ENCODE results near the gene FRY.
A peak's percentile ranks its signal among the peaks of the same experiment; 100 is the strongest.

FRY gene

GRCh38 chr13:32174366-32174765, 142.8 kb downstream of the FRY start:
- no peak for DNase-seq (ENCODE audit: low spot score)

GRCh38 chr13:32175307-32175706, 143.7 kb downstream of the FRY start:
- no peak for DNase-seq (ENCODE audit: low spot score)

- DNase-seq (ENCODE audit: low spot score), result no peak
Observed at GRCh38 chr13:32175943-32176342, 144.4 kb downstream of the FRY start.

GRCh38 chr13:32176696-32177095, 145.1 kb downstream of the FRY start:
- no peak for DNase-seq (ENCODE audit: low spot score)

- no peak for DNase-seq (ENCODE audit: low spot score)
Observed at GRCh38 chr13:32178763-32179162, 147.2 kb downstream of the FRY start.

- DNase-seq (ENCODE audit: low spot score), result no peak
Observed at GRCh38 chr13:32179708-32180107, 148.1 kb downstream of the FRY start.

GRCh38 chr13:32187651-32188050, 156.1 kb downstream of the FRY start:
- no peak for DNase-seq (ENCODE audit: low spot score)

- DNase-seq (ENCODE audit: low spot score), result no peak
Observed at GRCh38 chr13:32191452-32191998, 160.0 kb downstream of the FRY start.

GRCh38 chr13:32195713-32196112, 164.1 kb downstream of the FRY start:
- DNase-seq (ENCODE audit: low spot score), result peak; percentile 8

GRCh38 chr13:32199168-32199567, 167.6 kb downstream of the FRY start:
- no peak for DNase-seq (ENCODE audit: low spot score)

GRCh38 chr13:32200741-32201140, 169.2 kb downstream of the FRY start:
- DNase-seq (ENCODE audit: low spot score), result no peak

GRCh38 chr13:32201809-32202208, 170.2 kb downstream of the FRY start:
- DNase-seq (ENCODE audit: low spot score), result no peak

- DNase-seq (ENCODE audit: low spot score), result no peak
Observed at GRCh38 chr13:32202268-32202667, 170.7 kb downstream of the FRY start.

GRCh38 chr13:32203221-32203620, 171.6 kb downstream of the FRY start:
- DNase-seq (ENCODE audit: low spot score), result no peak

GRCh38 chr13:32203736-32204135, 172.2 kb downstream of the FRY start:
- no peak for DNase-seq (ENCODE audit: low spot score)

GRCh38 chr13:32205431-32206096, 174.0 kb downstream of the FRY start:
- DNase-seq (ENCODE audit: low spot score), result no peak

- no peak for DNase-seq (ENCODE audit: low spot score)
Observed at GRCh38 chr13:32206097-32206740, 174.6 kb downstream of the FRY start.

- no peak for DNase-seq (ENCODE audit: low spot score)
Observed at GRCh38 chr13:32208860-32209259, 177.3 kb downstream of the FRY start.

GRCh38 chr13:32209652-32210051, 178.1 kb downstream of the FRY start:
- no peak for DNase-seq (ENCODE audit: low spot score)

- DNase-seq (ENCODE audit: low spot score), result no peak
Observed at GRCh38 chr13:32210101-32210500, 178.5 kb downstream of the FRY start.

- DNase-seq (ENCODE audit: low spot score), result no peak
Observed at GRCh38 chr13:32211813-32212212, 180.2 kb downstream of the FRY start.

- DNase-seq (ENCODE audit: low spot score), result no peak
Observed at GRCh38 chr13:32212421-32212820, 180.8 kb downstream of the FRY start.

GRCh38 chr13:32213626-32214025, 182.1 kb downstream of the FRY start:
- DNase-seq (ENCODE audit: low spot score), result no peak

- no peak for DNase-seq (ENCODE audit: low spot score)
Observed at GRCh38 chr13:32214071-32214470, 182.5 kb downstream of the FRY start.

Data from HuH-7 (cell line).